ENCODE measurements around the gene SPX.

The SPX gene

DNA sequence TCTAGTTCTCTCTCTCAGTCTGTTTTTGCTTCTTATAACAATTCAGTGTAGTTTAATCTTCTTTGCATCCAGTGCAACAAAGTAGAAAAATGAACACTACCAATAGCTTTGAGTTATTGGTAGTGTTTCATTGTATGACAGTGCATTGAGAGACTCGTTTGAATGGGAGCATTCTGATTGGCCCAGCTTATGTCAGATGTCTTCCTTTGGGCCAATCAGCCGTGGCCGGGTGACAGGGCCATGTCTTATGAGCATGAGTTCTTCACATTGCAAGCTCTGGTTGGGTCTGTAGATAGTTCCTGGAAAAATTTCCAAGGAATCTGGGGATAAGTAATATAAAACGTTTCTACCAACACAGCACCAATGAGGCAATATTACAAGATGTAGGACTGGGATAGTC is 42.0 kb downstream of the SPX start:
- TF ChIP-seq CTCF (IDR thresholded peaks at IDR 0.05; ENCODE audit: control insufficient read depth, extremely low read depth, insufficient read depth) = no peak
- no peak for DNase-seq (ENCODE audit: low read depth)
- H3K4me3 ChIP-seq (ENCODE audit: low read depth, low read length) = no peak overlapping the region

GRCh38 chr12:21571046-21571445 is 45.0 kb downstream of the SPX start:
- no peak overlapping the region for H3K4me3 ChIP-seq (ENCODE audit: low read depth, low read length)
- DNase-seq (ENCODE audit: low read depth) = no peak
- TF ChIP-seq CTCF (IDR thresholded peaks at IDR 0.05; ENCODE audit: control insufficient read depth, extremely low read depth, insufficient read depth) = no peak

DNA sequence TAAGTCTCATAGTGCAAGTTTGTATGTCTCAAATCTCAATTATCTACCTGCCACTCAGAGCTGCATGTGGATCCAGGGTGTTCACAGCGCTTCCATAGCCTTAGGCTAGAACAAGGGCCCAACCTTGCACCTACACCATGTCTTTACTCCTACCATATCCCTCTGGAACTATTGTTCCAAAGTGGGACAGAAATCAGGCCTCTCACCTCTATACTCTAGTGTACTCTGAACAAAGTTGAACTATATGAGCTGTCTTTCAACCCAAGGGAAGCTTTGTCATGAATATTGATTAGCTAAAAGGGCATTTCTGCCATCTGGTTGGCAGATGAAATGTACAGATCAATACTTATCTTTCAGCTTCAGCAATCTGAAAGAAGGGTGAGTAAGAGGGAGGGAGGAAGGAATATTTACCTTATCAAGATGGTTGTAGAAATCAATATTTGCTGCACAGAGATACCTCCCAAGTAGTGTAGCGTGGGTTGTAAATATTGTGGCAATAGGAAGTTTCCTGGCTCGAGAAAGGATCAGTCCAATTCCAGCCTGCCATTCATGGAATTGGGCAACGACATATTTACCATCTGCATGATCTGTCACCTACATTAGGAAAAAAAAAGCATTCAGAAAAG is 47.8 kb downstream of the SPX start:
- DNase-seq (ENCODE audit: low read depth) = no peak
- no peak for TF ChIP-seq CTCF (IDR thresholded peaks at IDR 0.05; ENCODE audit: control insufficient read depth, extremely low read depth, insufficient read depth)
- H3K4me3 ChIP-seq (ENCODE audit: low read depth, low read length) = no peak overlapping the region

DNA sequence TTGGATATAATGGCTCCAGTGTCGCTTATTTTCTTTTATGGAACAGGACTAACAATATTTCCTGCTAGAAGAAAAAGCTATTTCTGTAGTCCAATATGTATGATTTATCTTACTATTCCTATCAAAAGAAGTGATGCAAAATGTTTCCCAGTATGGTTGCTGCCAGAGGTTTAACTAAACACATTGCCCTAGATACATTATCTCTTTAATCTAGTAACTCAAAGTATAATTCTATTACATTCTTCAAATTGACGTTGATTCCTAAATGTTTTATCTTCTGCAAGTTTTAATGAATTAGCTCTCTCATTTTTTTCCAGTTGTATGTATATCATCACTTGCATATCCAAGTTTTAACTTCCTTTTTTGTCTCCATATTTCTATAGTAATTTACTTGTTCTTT is 50.3 kb downstream of the SPX start:
- no peak for TF ChIP-seq CTCF (IDR thresholded peaks at IDR 0.05; ENCODE audit: control insufficient read depth, extremely low read depth, insufficient read depth)
- DNase-seq (ENCODE audit: low read depth) = no peak
- H3K4me3 ChIP-seq (ENCODE audit: low read depth, low read length) = no peak overlapping the region

- TF ChIP-seq CTCF (IDR thresholded peaks at IDR 0.05; ENCODE audit: control insufficient read depth, extremely low read depth, insufficient read depth) = no peak
- no peak overlapping the region for H3K4me3 ChIP-seq (ENCODE audit: low read depth, low read length)
- no peak for DNase-seq (ENCODE audit: low read depth)
These were observed 51.4 kb downstream of the SPX start for GRCh38 chr12:21577516-21577915.

DNA sequence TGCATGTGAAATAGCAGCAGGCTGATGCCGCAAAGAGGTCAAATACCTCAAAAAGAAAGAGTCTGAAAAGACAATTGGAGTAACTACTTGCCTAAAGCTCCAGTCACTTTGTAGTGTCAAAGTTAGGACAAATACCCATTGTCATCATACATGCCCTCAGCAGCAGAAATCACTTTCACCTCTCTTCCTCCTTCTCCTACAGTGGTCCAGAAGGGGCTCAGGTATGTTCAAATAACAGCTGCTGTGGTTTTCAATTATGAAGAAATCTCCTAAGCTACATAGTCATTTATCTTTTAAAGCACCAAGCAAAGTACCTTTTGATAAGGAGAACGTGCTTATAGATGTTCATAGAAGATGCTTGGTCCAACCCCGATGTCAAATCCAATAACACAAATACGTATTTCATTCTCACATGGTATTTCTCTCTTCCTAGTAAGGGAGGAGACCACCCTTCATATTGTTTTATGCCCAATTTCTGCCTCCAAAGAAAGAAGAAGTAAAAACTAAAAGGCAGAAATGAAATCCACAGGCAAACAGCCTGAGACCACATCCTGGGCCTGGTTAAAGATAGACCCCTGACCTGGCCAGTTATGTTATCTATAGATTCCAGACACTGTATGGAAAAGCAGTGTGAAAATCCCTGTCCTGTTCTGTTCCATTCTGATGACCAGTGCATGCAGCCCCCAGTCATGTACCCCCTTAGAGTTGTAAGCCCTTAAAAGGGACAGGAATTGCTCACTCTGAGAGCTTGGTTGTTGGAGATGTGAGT is 54.8 kb downstream of the SPX start:
- no peak overlapping the region for H3K4me3 ChIP-seq (ENCODE audit: low read depth, low read length)
- DNase-seq (ENCODE audit: low read depth) = no peak
- TF ChIP-seq CTCF (IDR thresholded peaks at IDR 0.05; ENCODE audit: control insufficient read depth, extremely low read depth, insufficient read depth) = no peak
